Esophagus squamous epithelium (tissue), 4 donors: ENCODE data around the gene KLHL9.

Experiments
- CTCF ChIP-seq, 6 experiments: fragments of 450-650 bp in 4 of 6; fragments of 200-600 bp in 2 of 6; sonication (generic) in 2 of 6; IDR thresholded peaks; one replicate each; pipeline ENCODE4 v1.5.1; 2016 to 2019; ENCODE audit warnings: antibody characterized with exemption in 6 of 6, mild to moderate bottlenecking in 4 of 6, moderate library complexity in 4 of 6
- POLR2A ChIP-seq, 4 donors: fragments of 450-650 bp; IDR thresholded peaks; one replicate each; pipeline ENCODE4 v1.6.1; 2017; ENCODE audit warnings: antibody characterized with exemption in 4 of 4, mild to moderate bottlenecking in 4 of 4, moderate library complexity in 3 of 4

DNA sequence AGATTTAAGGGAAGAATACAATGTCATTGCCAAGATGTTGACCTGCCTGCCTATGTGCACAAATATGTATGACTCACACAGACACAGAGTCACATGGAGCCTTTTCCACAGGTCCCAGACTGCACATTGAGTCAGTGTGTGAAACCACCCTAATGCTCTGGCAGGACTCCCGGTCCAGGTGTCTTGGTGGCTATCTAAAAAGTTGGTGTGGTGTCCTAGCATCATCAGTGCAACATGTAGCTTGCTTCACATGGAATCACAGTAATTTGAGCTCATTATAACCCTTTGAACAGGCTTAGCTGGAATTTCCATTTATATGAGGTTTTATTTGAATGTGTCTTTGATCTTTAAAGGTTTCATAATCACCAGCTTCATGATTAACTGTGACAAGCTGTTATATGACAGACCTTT is 40.8 kb downstream of the KLHL9 start:
- TF ChIP-seq CTCF (IDR thresholded peaks at IDR 0.05) = no peak
- no peak for TF ChIP-seq POLR2A (IDR thresholded peaks at IDR 0.05)
